ENCODE results near the gene KLB.
"Not testable (repeated sequence)": the region's sequence is repeated elsewhere in the genome, so short reads cannot be mapped to it uniquely, and the experiment has no call there.

Gene KLB

GRCh38 chr4:39406763-39407583, at the start of gene KLB:
Gene KLB, plus strand, starts transcription at chr4:39406930. Its CDS starts 20 bp downstream, at chr4:39406950.
- no peak for DNase-seq

GRCh38 chr4:39357002-39357401, 49.7 kb upstream of the KLB start:
- no peak for DNase-seq

GRCh38 chr4:39360611-39361010, 46.1 kb upstream of the KLB start:
- DNase-seq = not testable (repeated sequence)

- no peak for DNase-seq
Observed at GRCh38 chr4:39362827-39363226, 43.9 kb upstream of the KLB start.

GRCh38 chr4:39363773-39364393, 42.8 kb upstream of the KLB start:
- no peak for DNase-seq

- no peak for DNase-seq
Observed at GRCh38 chr4:39365360-39365759, 41.4 kb upstream of the KLB start.

- DNase-seq = peak; percentile 92 to 96
Observed at GRCh38 chr4:39365830-39366771, 40.6 kb upstream of the KLB start, which contains the start of gene RFC1. Gene RFC1, minus strand, starts transcription at chr4:39366362. Its CDS starts 121 bp downstream, at chr4:39366241.

- no peak for DNase-seq
Observed at GRCh38 chr4:39367166-39367565, 39.6 kb upstream of the KLB start.

- DNase-seq = no peak
Observed at GRCh38 chr4:39369301-39369700, 37.4 kb upstream of the KLB start.

- not testable (repeated sequence) for DNase-seq
Observed at GRCh38 chr4:39371209-39371608, 35.5 kb upstream of the KLB start.

GRCh38 chr4:39375478-39375877, 31.3 kb upstream of the KLB start:
- no peak for DNase-seq

GRCh38 chr4:39383690-39384089, 23.0 kb upstream of the KLB start:
- DNase-seq = no peak

GRCh38 chr4:39384563-39384962, 22.2 kb upstream of the KLB start:
- DNase-seq = no peak

GRCh38 chr4:39390603-39391002, 16.1 kb upstream of the KLB start:
- DNase-seq = no peak

- DNase-seq = no peak
Observed at GRCh38 chr4:39394706-39395105, 12.0 kb upstream of the KLB start.

GRCh38 chr4:39401640-39402039, 5.1 kb upstream of the KLB start:
- DNase-seq = not testable (repeated sequence)

- no peak for DNase-seq
Observed at GRCh38 chr4:39407584-39407885, 805 bp downstream of the KLB start.

GRCh38 chr4:39410415-39410814, 3.7 kb downstream of the KLB start:
- no peak for DNase-seq

- DNase-seq = not testable (repeated sequence)
Observed at GRCh38 chr4:39411561-39411960, 4.8 kb downstream of the KLB start.

- no peak for DNase-seq
Observed at GRCh38 chr4:39415678-39416283, 9.1 kb downstream of the KLB start.

GRCh38 chr4:39422247-39422646, 15.5 kb downstream of the KLB start:
- no peak for DNase-seq

- not testable (repeated sequence) for DNase-seq
Observed at GRCh38 chr4:39425297-39425696, 18.6 kb downstream of the KLB start.

- DNase-seq = no peak
Observed at GRCh38 chr4:39426728-39427127, 20.0 kb downstream of the KLB start.

All from stimulated activated CD4-positive, alpha-beta T cell treated with anti-CD3 and anti-CD28 coated beads, Interleukin-4, amount 100 ng/mL, for 4 hours (primary cell).